Measurements from ENCODE around the gene FBF1.
"Not testable (repeated sequence)": the region's sequence is repeated elsewhere in the genome, so short reads cannot be mapped to it uniquely, and the experiment has no call there.

The FBF1 gene

GRCh38 chr17:75873587-75874322 lies 67.1 kb downstream of the FBF1 start:
- no peak for DNase-seq

- no peak for DNase-seq
Observed at GRCh38 chr17:75872434-75873351, 68.1 kb downstream of the FBF1 start.

GRCh38 chr17:75870228-75870627 lies 70.6 kb downstream of the FBF1 start:
- DNase-seq = not testable (repeated sequence)

GRCh38 chr17:75869282-75870141 lies 71.3 kb downstream of the FBF1 start:
- DNase-seq = no peak

GRCh38 chr17:75868730-75869281 lies 72.0 kb downstream of the FBF1 start:
- not testable (repeated sequence) for DNase-seq

- not testable (repeated sequence) for DNase-seq
Observed at GRCh38 chr17:75865404-75866188, 75.2 kb downstream of the FBF1 start.

- not testable (repeated sequence) for DNase-seq
Observed at GRCh38 chr17:75864887-75865286, 76.0 kb downstream of the FBF1 start.

- DNase-seq = no peak
Observed at GRCh38 chr17:75864448-75864871, 76.4 kb downstream of the FBF1 start.

GRCh38 chr17:75861927-75862317 lies 78.9 kb downstream of the FBF1 start:
- no peak for DNase-seq
